HFFc6 (cell line): ENCODE measurements around the gene CRMP1. TPM values are rescaled to one million over a fixed set of nuclear protein-coding genes. Genes with fewer than 3 reads are reported as not detected.

Experiments
- DNase-seq: peaks from one replicate; pipeline ENCODE4 v3.0.0-alpha.2; 2018
- H3K27ac Mint-ChIP-seq: 2 replicates; pipeline ENCODE4 v1.8.0; 2020; ENCODE audit warnings: mild to moderate bottlenecking, mixed read lengths
- H3K27me3 Mint-ChIP-seq: 2 replicates; pipeline ENCODE4 v1.8.0; 2021; ENCODE audit warnings: mild to moderate bottlenecking, moderate library complexity, mixed read lengths; ENCODE audit not compliant: insufficient read depth
- H3K36me3 Mint-ChIP-seq: 2 replicates; pipeline ENCODE4 v1.8.0; 2021; ENCODE audit warnings: low read depth, mixed read lengths
- H3K4me1 Mint-ChIP-seq: 2 replicates; pipeline ENCODE4 v1.8.0; 2020; ENCODE audit warnings: low read depth, mixed read lengths
- H3K4me3 Mint-ChIP-seq: 2 replicates; pipeline ENCODE4 v1.8.0; 2020; ENCODE audit warnings: mild to moderate bottlenecking, moderate library complexity, mixed read lengths
- H3K9me3 Mint-ChIP-seq: 2 replicates; pipeline ENCODE4 v1.8.0; 2020; ENCODE audit warnings: mild to moderate bottlenecking, mixed read lengths
- CTCF ChIP-seq: fragments of 200-600 bp; sonication (generic); IDR thresholded peaks from 2 replicates; pipeline ENCODE4 v1.5.0; 2021; ENCODE audit warnings: antibody characterized with exemption, mild to moderate bottlenecking
- total RNA-seq, 6 experiments: library from RNA; stranded (reverse); fragmentation: NEBNext Ultra II Directional; extraction: Animal tissue kit (Norgen Biotek cat#: 25700); gene quantifications; 2 replicates in 1 of 6; 3 replicates in 5 of 6; pipeline ENCODE4 v1.2.3, GENCODE V29; 2021

Gene CRMP1
- total RNA-seq, 6 experiments from 2014 or later, result not detected

- TF ChIP-seq CTCF, result no peak
- DNase-seq, result no peak
- H3K4me1 Mint-ChIP-seq, result no peaks in the 10 kb centered on the region
- H3K27ac Mint-ChIP-seq, result no peak overlapping the region
- H3K9me3 Mint-ChIP-seq, result peaks cover 3% of the 10 kb centered on the region; the same call in 1 of the 2 replicates
- no peaks in the 10 kb centered on the region for H3K36me3 Mint-ChIP-seq
- H3K4me3 Mint-ChIP-seq, result no peak overlapping the region
- peaks cover 16% of the 10 kb centered on the region for H3K27me3 Mint-ChIP-seq
Observed at GRCh38 chr4:5883916-5884315, 9.0 kb downstream of the CRMP1 start.

DNA sequence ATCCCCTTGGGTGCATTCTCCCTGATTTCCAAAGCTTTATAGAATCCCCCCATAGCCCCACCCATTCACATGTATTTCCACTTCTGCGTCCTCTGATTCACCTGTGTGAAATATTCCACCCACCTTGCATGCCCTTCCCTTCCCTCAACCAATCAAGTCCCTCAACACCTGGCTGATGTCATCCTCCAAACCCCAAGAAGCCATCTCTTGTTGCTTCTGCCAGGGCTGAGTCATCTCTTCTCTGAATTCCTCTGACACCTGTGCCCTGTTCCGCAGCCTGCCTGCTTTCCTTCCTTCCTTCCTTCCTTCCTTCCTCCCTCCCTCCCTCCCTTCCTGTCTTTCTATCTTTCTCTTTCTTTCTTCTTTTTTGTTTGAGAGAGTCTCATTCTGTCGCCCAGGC lies 9.9 kb downstream of the CRMP1 start:
- TF ChIP-seq CTCF, result no peak
- no peak overlapping the region for H3K27ac Mint-ChIP-seq
- no peak for DNase-seq
- H3K4me3 Mint-ChIP-seq, result no peak overlapping the region
- no peaks in the 10 kb centered on the region for H3K36me3 Mint-ChIP-seq
- no peaks in the 10 kb centered on the region for H3K4me1 Mint-ChIP-seq
- H3K9me3 Mint-ChIP-seq, result peaks cover 3% of the 10 kb centered on the region; the same call in 1 of the 2 replicates
- H3K27me3 Mint-ChIP-seq, result peaks cover 14% of the 10 kb centered on the region

DNA sequence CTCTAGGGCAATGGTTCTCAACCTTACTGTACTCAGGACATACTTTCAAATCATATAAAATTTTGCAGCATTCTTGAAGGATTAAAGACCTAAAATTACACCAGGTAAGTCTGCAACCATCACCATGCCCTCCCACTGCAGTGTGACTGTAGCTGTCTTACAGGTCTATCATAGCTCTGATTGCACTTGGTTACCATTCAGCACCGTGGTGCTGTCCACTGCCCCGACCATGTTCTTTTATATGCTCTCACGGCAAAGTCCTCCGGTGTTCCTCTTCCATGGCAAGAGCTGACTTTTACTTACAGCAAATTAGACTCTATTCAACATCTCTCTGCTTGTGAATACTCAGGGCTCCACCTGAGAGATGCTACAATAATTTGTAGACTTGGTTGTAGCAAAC lies 11.5 kb downstream of the CRMP1 start:
- Mint-ChIP-seq H3K4me1 (no peaks in the 10 kb centered on the region), H3K4me3 (no peak overlapping the region), H3K27me3 (peaks cover 10% of the 10 kb centered on the region), H3K36me3 (no peaks in the 10 kb centered on the region), H3K27ac (no peak overlapping the region), H3K9me3 (peaks cover 3% of the 10 kb centered on the region; the same call in 1 of the 2 replicates)
- DNase-seq, result no peak
- no peak for TF ChIP-seq CTCF

- no peaks in the 10 kb centered on the region for H3K36me3 Mint-ChIP-seq
Observed at GRCh38 chr4:5878359-5878758, 14.5 kb downstream of the CRMP1 start.

DNA sequence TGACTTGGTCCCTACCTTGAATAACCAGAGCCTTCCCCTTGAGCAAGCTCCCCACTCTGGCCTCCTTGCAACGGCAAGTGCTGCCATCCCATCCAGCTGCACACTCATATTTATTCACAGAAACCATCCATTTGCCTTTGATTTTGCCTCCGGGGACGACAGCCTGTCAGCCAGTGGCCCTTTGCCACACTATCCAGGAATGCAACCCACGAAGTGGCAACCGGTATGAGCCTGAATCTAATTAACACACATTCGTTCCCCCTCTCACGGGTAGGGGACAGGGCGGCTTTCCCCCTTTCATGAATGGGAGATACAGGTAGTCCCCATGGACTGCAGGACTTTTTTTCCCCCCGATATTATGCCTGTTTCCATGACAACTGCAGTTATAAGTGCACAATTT lies 15.5 kb downstream of the CRMP1 start:
- Mint-ChIP-seq H3K27ac (no peak overlapping the region), H3K36me3 (no peaks in the 10 kb centered on the region), H3K27me3 (peaks cover 11% of the 10 kb centered on the region), H3K9me3 (peaks cover 7% of the 10 kb centered on the region; the same call in 1 of the 2 replicates), H3K4me3 (no peak overlapping the region), H3K4me1 (no peaks in the 10 kb centered on the region)
- DNase-seq, result no peak
- no peak for TF ChIP-seq CTCF

More at GRCh38 chr4:5878359-5878758, 14.5 kb downstream of the CRMP1 start:
- Mint-ChIP-seq H3K27ac (no peak overlapping the region), H3K27me3 (peaks cover 13% of the 10 kb centered on the region), H3K4me3 (no peak overlapping the region), H3K9me3 (peaks cover 3% of the 10 kb centered on the region; the same call in 1 of the 2 replicates), H3K4me1 (no peaks in the 10 kb centered on the region)
- TF ChIP-seq CTCF, result no peak
- no peak for DNase-seq
